Ascending aorta (tissue), 2 donors: ENCODE results near the gene IFITM10. TPM values are rescaled to one million over a fixed set of nuclear protein-coding genes. Genes with fewer than 3 reads are reported as not detected.
A peak's percentile ranks its signal among the peaks of the same experiment; 100 is the strongest.

Source experiments
- DNase-seq, 2 donors: peaks; one replicate each; pipeline ENCODE4 v3.0.0-alpha.2; 2019; ENCODE audit warnings: low spot score in 2 of 2
- H3K27ac ChIP-seq, 2 donors: fragments of 200-600 bp; sonication (generic); one replicate each; pipeline ENCODE4 v1.5.1; 2016 to 2017; ENCODE audit warnings: mild to moderate bottlenecking in 1 of 2
- H3K27me3 ChIP-seq: fragments of 200-600 bp; sonication (generic); one replicate; pipeline ENCODE4 v1.5.1; 2017
- H3K36me3 ChIP-seq, 2 donors: fragments of 200-600 bp; sonication (generic); one replicate each; pipeline ENCODE4 v1.5.1; 2016
- H3K4me1 ChIP-seq, 2 donors: fragments of 200-600 bp; sonication (generic); one replicate each; pipeline ENCODE4 v1.5.1; 2016 to 2017; ENCODE audit warnings: mild to moderate bottlenecking in 1 of 2
- H3K4me3 ChIP-seq, 2 donors: fragments of 200-600 bp; sonication (generic); one replicate each; pipeline ENCODE4 v1.5.1; 2016 to 2017; ENCODE audit warnings: mild to moderate bottlenecking in 1 of 2
- H3K9me3 ChIP-seq, 2 donors: fragments of 200-600 bp; sonication (generic); one replicate each; pipeline ENCODE4 v1.5.1; 2016
- CTCF ChIP-seq, 3 experiments: fragments of 200-600 bp in 2 of 3; fragments of 450-650 bp in 1 of 3; sonication (generic) in 2 of 3; IDR thresholded peaks; one replicate each; pipeline ENCODE4 v1.5.1; 2016 to 2019; ENCODE audit warnings: antibody characterized with exemption in 3 of 3, mild to moderate bottlenecking in 1 of 3, moderate library complexity in 1 of 3
- intact Hi-C: fragments of 100-400 bp; cut with DNase I; formaldehyde crosslinking; loops from one replicate; pipeline ENCODE4 v1.15.1; 2023
- total RNA-seq: library from RNA; depleted of rRNA; stranded (reverse); fragments of >200 nt; gene quantifications from one replicate; pipeline ENCODE4 v1.1.0, GENCODE V29; 2016

Gene IFITM10
- total RNA-seq, 1 donor from 2014 or later: 2.9 TPM

GRCh38 chr11:1766719-1767398 is 16.5 kb upstream of the IFITM10 start:
- peaks cover 7 to 17% of the 10 kb centered on the region in 2 donors for H3K4me1 ChIP-seq
- TF ChIP-seq CTCF (IDR thresholded peaks at IDR 0.05): no peak
- H3K36me3 ChIP-seq: no peaks in the 10 kb centered on the region
- H3K27ac ChIP-seq: no peak overlapping the region
- intact Hi-C loops: loop anchor here (10.0 kb wide), 4 partner anchors 192 to 1118 kb away; partner anchors contain the start of genes CD81, CDKN1C, DUSP8 and POLR2L
- no peaks in the 10 kb centered on the region for H3K27me3 ChIP-seq
- H3K4me3 ChIP-seq: no peak overlapping the region
- no peaks in the 10 kb centered on the region for H3K9me3 ChIP-seq
- DNase-seq: peak in 1 of 2 donors; percentile 61

GRCh38 chr11:1765871-1766718 is 15.7 kb upstream of the IFITM10 start:
- Histone ChIP-seq H3K27ac (no peak overlapping the region), H3K27me3 (no peaks in the 10 kb centered on the region), H3K4me1 (peaks cover 8 to 25% of the 10 kb centered on the region in 2 donors), H3K9me3 (no peaks in the 10 kb centered on the region), H3K4me3 (no peak overlapping the region), H3K36me3 (peaks cover 0 to 1% of the 10 kb centered on the region in 2 donors)
- no peak for TF ChIP-seq CTCF (IDR thresholded peaks at IDR 0.05)
- peak in 1 of 2 donors; percentile 48 for DNase-seq
- intact Hi-C loops: loop anchor here (10.0 kb wide), 4 partner anchors 191 to 1119 kb away; partner anchors contain the start of genes CD81, CDKN1C, DUSP8 and POLR2L

GRCh38 chr11:1763796-1764661 is 13.6 kb upstream of the IFITM10 start, which contains the start of gene CTSD:
Gene CTSD (minus strand): TSS chr11:1763927. CDS start chr11:1763859, 68 bp downstream.
- Histone ChIP-seq H3K27ac (peak within 1 kb of the TSS; percentile 83 to 94), H3K9me3 (no peaks in the 10 kb centered on the region), H3K27me3 (no peaks in the 10 kb centered on the region), H3K36me3 (peaks cover 11 to 13% of the 10 kb centered on the region in 2 donors), H3K4me3 (peak within 1 kb of the TSS; percentile 74 to 96), H3K4me1 (peaks cover 24 to 43% of the 10 kb centered on the region in 2 donors)
- DNase-seq: peak; percentile 16 to 93
- intact Hi-C loops: loop anchor here (1.0 to 10.0 kb wide), 8 partner anchors 15 to 1121 kb away; partner anchors contain the start of genes CD81, CDKN1C, DUSP8 and KRTAP5-6
- TF ChIP-seq CTCF (IDR thresholded peaks at IDR 0.05): no peak

GRCh38 chr11:1763336-1763795 is 13.0 kb upstream of the IFITM10 start:
- H3K36me3 ChIP-seq: peaks cover 14 to 19% of the 10 kb centered on the region in 2 donors
- TF ChIP-seq CTCF (IDR thresholded peaks at IDR 0.05): no peak
- no peak for DNase-seq
- H3K4me3 ChIP-seq: peak overlapping the region; percentile 74 to 96
- H3K27ac ChIP-seq: peak overlapping the region; percentile 83 to 94
- H3K27me3 ChIP-seq: no peaks in the 10 kb centered on the region
- H3K4me1 ChIP-seq: peaks cover 24 to 43% of the 10 kb centered on the region in 2 donors
- intact Hi-C loops: loop anchor here (1.0 to 10.0 kb wide), 8 partner anchors 14 to 1121 kb away; partner anchors contain the start of genes CD81, CDKN1C, DUSP8 and KRTAP5-6
- no peaks in the 10 kb centered on the region for H3K9me3 ChIP-seq
